Neural crest cell (in vitro differentiated cells): Measurements from ENCODE around the gene SLC38A5. TPM values are rescaled to one million over a fixed set of nuclear protein-coding genes. Genes with fewer than 3 reads are reported as not detected.

Experiments used
- DNase-seq: peaks from one replicate; pipeline ENCODE4 v3.0.0; 2021; ENCODE audit warnings: low read depth, mixed read lengths, low spot score
- H3K27ac Mint-ChIP-seq: one replicate; pipeline ENCODE4 v1.8.0; 2021; ENCODE audit warnings: mild to moderate bottlenecking, mixed read lengths; ENCODE audit not compliant: unreplicated experiment
- H3K27me3 Mint-ChIP-seq: 2 replicates; pipeline ENCODE4 v1.8.0; 2021; ENCODE audit warnings: low read depth, mild to moderate bottlenecking, mixed read lengths
- H3K36me3 Mint-ChIP-seq: 2 replicates; pipeline ENCODE4 v1.8.0; 2021; ENCODE audit warnings: low read depth, mild to moderate bottlenecking, mixed read lengths
- H3K4me1 Mint-ChIP-seq: 2 replicates; pipeline ENCODE4 v1.8.0; 2021; ENCODE audit warnings: mixed read lengths
- H3K4me3 Mint-ChIP-seq: one replicate; pipeline ENCODE4 v1.8.0; 2021; ENCODE audit warnings: mild to moderate bottlenecking, mixed read lengths
- H3K9me3 Mint-ChIP-seq: 2 replicates; pipeline ENCODE4 v1.8.0; 2021; ENCODE audit warnings: mixed read lengths
- CTCF ChIP-seq: fragments of 200-600 bp; sonication (generic); conservative IDR thresholded peaks from 2 replicates; pipeline ENCODE4 v1.5.0; 2021; ENCODE audit warnings: antibody characterized with exemption, mild to moderate bottlenecking
- total RNA-seq: library from RNA; stranded (reverse); gene quantifications from 2 replicates; pipeline ENCODE4 v1.2.1, GENCODE V29; 2021

Gene SLC38A5
- total RNA-seq, 1 donor from 2014 or later = 8.8 TPM

- no peaks in the 10 kb centered on the region for H3K27me3 Mint-ChIP-seq
- no peak overlapping the region for H3K27ac Mint-ChIP-seq
- H3K4me3 Mint-ChIP-seq = peak overlapping the region; percentile 98
- peaks cover 4% of the 10 kb centered on the region for H3K9me3 Mint-ChIP-seq
- H3K36me3 Mint-ChIP-seq = peaks cover 16% of the 10 kb centered on the region
- H3K4me1 Mint-ChIP-seq = peaks cover 30% of the 10 kb centered on the region
- no peak for TF ChIP-seq CTCF
- DNase-seq = no peak
Measured at GRCh38 chrX:48476919-48477318, 6.9 kb upstream of the SLC38A5 start.

DNA sequence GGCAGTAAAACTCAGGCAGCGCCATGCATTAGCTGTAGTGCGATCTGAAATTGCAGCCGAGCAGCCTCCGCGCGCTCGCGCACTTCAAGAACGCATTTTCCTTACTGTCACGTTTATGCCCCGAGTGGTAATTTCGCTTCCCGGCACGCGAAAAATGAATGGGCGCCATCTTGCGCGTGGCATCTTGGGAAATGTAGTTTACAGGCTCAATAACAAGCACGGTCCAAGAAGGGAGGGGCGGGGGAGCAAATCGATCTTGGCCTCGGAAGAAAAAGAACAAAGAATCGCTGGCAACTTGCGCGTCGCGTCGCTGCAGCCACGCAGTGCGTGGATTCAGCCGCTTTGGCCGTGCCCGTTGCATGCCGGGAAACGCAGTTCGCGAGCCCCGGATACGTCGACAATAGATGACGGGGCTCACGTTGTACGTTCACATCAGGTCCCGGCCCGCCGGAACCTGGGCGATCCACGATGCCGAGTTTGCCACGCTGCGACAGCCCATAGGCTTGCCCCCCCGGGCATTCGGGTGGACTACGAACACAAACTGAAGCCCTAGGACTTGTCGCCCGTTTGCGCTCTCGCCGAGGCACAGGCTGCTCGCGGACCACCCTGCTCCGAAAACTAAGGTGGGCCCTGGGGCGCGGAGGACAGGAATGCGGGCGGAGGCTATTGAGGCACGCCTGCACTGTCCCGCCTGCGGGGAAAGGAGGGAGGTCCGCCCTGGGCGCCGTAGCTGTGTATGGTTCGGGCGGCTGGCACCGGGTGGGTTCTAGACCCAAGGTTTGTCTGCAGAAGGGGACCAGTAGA lies 5.9 kb upstream of the SLC38A5 start, which contains the start of gene FTSJ1:
TSS of gene FTSJ1 (plus strand) at position 426 of the 804 bp plus-strand sequence. CDS start 1,849 bp downstream, outside the sequence.
- Mint-ChIP-seq H3K27me3 (peaks cover 2% of the 10 kb centered on the region), H3K27ac (peak within 1 kb of the TSS; percentile 96), H3K9me3 (peaks cover 4% of the 10 kb centered on the region), H3K36me3 (peaks cover 16% of the 10 kb centered on the region), H3K4me3 (peak within 1 kb of the TSS; percentile 98), H3K4me1 (peaks cover 30% of the 10 kb centered on the region)
- peak; percentile 59 for DNase-seq
- no peak for TF ChIP-seq CTCF

DNA sequence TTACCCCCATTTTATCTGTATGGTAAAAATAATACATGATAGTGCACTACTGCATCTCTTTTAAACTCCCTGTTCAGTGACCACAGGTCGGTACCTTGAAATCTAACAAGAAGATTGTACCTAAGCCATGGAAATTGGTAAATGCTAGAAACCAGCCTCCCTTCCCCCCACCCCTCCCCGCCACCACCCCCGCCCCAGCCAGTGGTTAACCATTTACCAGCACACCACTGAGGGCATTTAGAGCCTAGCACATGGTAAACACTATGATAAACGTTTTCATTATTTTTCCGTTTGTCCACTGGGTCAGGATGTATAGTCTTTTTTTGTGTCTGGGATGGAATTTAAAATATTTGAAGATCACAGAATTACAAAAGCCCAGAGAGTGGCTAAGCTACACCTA lies 5.2 kb upstream of the SLC38A5 start:
- Mint-ChIP-seq H3K36me3 (peaks cover 10% of the 10 kb centered on the region), H3K9me3 (peaks cover 2% of the 10 kb centered on the region), H3K4me1 (peaks cover 30% of the 10 kb centered on the region), H3K27me3 (peaks cover 2% of the 10 kb centered on the region), H3K4me3 (peak overlapping the region; percentile 98), H3K27ac (peak overlapping the region; percentile 96)
- no peak for DNase-seq
- no peak for TF ChIP-seq CTCF

DNA sequence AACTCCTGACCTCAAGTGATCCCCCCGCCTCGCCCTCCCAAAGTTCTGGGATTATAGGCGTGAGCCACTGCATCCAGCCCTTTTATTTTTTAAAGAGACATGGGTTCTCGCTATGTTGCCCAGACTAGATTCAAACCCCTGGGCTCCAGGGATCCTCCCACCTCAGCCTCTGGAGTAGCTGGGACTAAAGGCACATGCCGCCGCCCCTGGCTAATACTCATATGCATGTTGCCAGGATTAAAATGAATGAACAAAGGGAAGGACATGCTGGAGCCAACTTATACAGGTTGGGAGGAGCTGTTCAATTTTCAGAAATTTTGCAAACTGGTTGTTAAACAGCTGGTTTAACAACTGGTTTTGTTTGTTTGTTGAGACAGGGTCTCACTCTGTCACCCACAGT lies 4.5 kb upstream of the SLC38A5 start:
- no peak for TF ChIP-seq CTCF
- Mint-ChIP-seq H3K36me3 (peaks cover 9% of the 10 kb centered on the region), H3K4me3 (peak overlapping the region; percentile 98), H3K27me3 (peaks cover 7% of the 10 kb centered on the region), H3K9me3 (no peaks in the 10 kb centered on the region), H3K4me1 (peaks cover 33% of the 10 kb centered on the region), H3K27ac (no peak overlapping the region)
- no peak for DNase-seq

DNA sequence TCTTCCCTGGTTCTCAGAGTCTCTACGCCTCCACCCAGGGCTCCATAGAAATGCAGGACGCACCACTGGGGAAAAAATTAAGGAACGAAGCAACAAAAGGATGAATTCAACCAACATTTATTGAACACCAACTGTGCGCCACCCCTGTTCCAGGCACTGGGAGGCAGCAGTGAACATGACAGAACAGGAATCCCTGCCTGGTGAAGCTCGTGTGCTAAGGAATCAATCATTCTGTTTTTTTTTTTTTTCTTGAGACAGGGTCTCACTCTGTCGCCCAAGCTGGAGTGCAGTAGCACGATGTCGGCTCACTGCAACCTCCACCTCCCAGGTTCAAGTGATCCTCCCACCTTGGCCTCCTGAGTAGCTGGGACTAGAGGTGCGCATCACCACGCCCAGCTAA lies 4.1 kb upstream of the SLC38A5 start:
- Mint-ChIP-seq H3K9me3 (no peaks in the 10 kb centered on the region), H3K4me1 (peaks cover 36% of the 10 kb centered on the region), H3K27me3 (peaks cover 12% of the 10 kb centered on the region), H3K36me3 (peaks cover 8% of the 10 kb centered on the region), H3K27ac (no peak overlapping the region), H3K4me3 (peak overlapping the region; percentile 83)
- DNase-seq = no peak
- TF ChIP-seq CTCF = peak; percentile 37
